IMR-90 (cell line): ENCODE data around the gene DOK4. TPM values are rescaled to one million over a fixed set of nuclear protein-coding genes. Genes with fewer than 3 reads are reported as not detected.

Experiments used
- ATAC-seq: fragments of 200-7000 bp; cut with Tn5 transposase; 2 replicates; pipeline ENCODE4 v1.9.1; 2020; ENCODE audit warnings: low read depth, mild to moderate bottlenecking, moderate library complexity
- BruUV-seq: library from RNA; stranded (reverse); fragments of 400-500 nt; replicated peaks from 2 replicates; lab custom pipeline; 2021; lab: Mats Ljungman, UMichigan
- CTCF ChIA-PET: fragments of 300-600 bp; formaldehyde crosslinking; extraction: SDS; loops from one replicate; lab custom pipeline; 2021; ENCODE audit warnings: antibody characterized with exemption; lab: Yijun Ruan, JAX
- POLR2A ChIA-PET: fragments of 300-600 bp; sonication (Branson Sonifier 250); formaldehyde crosslinking; loops from one replicate; lab custom pipeline; 2022; ENCODE audit warnings: antibody characterized with exemption; ENCODE audit not compliant: unreplicated experiment; lab: Charles Lee
- DNase-seq: peaks from one replicate; pipeline ENCODE4 v3.0.0; 2013
- H2AFZ ChIP-seq: replicated peaks from 2 replicates; pipeline ENCODE3; 2013; ENCODE audit warnings: low read length, mild to moderate bottlenecking; ENCODE audit not compliant: poor library complexity
- H2AK5ac ChIP-seq: 2 replicates; pipeline ENCODE4 v1.6.1; 2013; ENCODE audit warnings: low read depth, low read length, inconsistent platforms
- H2AK9ac ChIP-seq: replicated peaks from 2 replicates; pipeline ENCODE3; 2013; ENCODE audit warnings: mild to moderate bottlenecking, low read depth, low read length, moderate library complexity; ENCODE audit not compliant: poor library complexity
- H2BK120ac ChIP-seq: 2 replicates; pipeline ENCODE4 v1.6.1; 2013; ENCODE audit warnings: low read depth, low read length, inconsistent platforms
- H2BK15ac ChIP-seq: 3 replicates; pipeline ENCODE4 v1.6.1; 2013; ENCODE audit warnings: low read depth, low read length, inconsistent platforms
- H2BK20ac ChIP-seq: 2 replicates; pipeline ENCODE4 v1.6.1; 2013; ENCODE audit warnings: low read depth, mild to moderate bottlenecking, inconsistent platforms, low read length, moderate library complexity
- H2BK5ac ChIP-seq: 2 replicates; pipeline ENCODE4 v1.6.1; 2013; ENCODE audit warnings: mild to moderate bottlenecking, low read depth, low read length, inconsistent platforms; ENCODE audit not compliant: poor library complexity, severe bottlenecking
- H3K14ac ChIP-seq: replicated peaks from 2 replicates; pipeline ENCODE4 v1.6.1; 2013; ENCODE audit warnings: low read depth, low read length, inconsistent platforms
- H3K18ac ChIP-seq: 2 replicates; pipeline ENCODE4 v1.6.1; 2013; ENCODE audit warnings: low read depth, low read length, control low read depth
- H3K23ac ChIP-seq: 2 replicates; pipeline ENCODE4 v1.6.1; 2013; ENCODE audit warnings: low read depth, low read length, inconsistent platforms
- H3K27ac ChIP-seq: 2 replicates; pipeline ENCODE4 v1.5.1; 2013; ENCODE audit warnings: mild to moderate bottlenecking, control low read depth, low read length; ENCODE audit not compliant: insufficient read depth
- H3K27me3 ChIP-seq: 2 replicates; pipeline ENCODE4 v1.6.1; 2013; ENCODE audit warnings: low read length; ENCODE audit not compliant: control insufficient read depth, insufficient read depth
- H3K36me3 ChIP-seq: 2 replicates; pipeline ENCODE4 v1.6.1; 2013; ENCODE audit warnings: low read length, mixed read lengths; ENCODE audit not compliant: control insufficient read depth, insufficient read depth
- H3K4ac ChIP-seq: 2 replicates; pipeline ENCODE4 v1.6.1; 2013; ENCODE audit warnings: low read depth, low read length, inconsistent platforms
- H3K4me1 ChIP-seq: 2 replicates; pipeline ENCODE4 v1.6.1; 2013; ENCODE audit warnings: low read length, mixed read lengths; ENCODE audit not compliant: control insufficient read depth, insufficient read depth
- H3K4me2 ChIP-seq: 2 replicates; pipeline ENCODE4 v1.6.1; 2013; ENCODE audit warnings: low read depth, mild to moderate bottlenecking, control low read depth, low read length, moderate library complexity
- H3K4me3 ChIP-seq: 2 replicates; pipeline ENCODE4 v1.5.1; 2013; ENCODE audit warnings: low read depth, mild to moderate bottlenecking, control low read depth, low read length, moderate library complexity; ENCODE audit not compliant: insufficient read depth
- H3K56ac ChIP-seq: 2 replicates; pipeline ENCODE4 v1.6.1; 2013; ENCODE audit warnings: low read length, inconsistent platforms; ENCODE audit not compliant: insufficient read depth; ENCODE audit errors: extremely low read depth
- H3K79me1 ChIP-seq, 2 experiments: 2 replicates each; pipeline ENCODE4 v1.6.1; 2013; ENCODE audit warnings: low read length in 2 of 2, inconsistent platforms in 1 of 2, low read depth in 1 of 2
- H3K9ac ChIP-seq: 2 replicates; pipeline ENCODE4 v1.6.1; 2013; ENCODE audit warnings: low read depth, low read length, control low read depth
- H3K9me1 ChIP-seq: 2 replicates; pipeline ENCODE4 v1.6.1; 2013; ENCODE audit warnings: low read length, inconsistent platforms; ENCODE audit not compliant: insufficient read depth
- H3K9me3 ChIP-seq: 2 replicates; pipeline ENCODE4 v1.6.1; 2013; ENCODE audit warnings: low read length; ENCODE audit not compliant: control insufficient read depth, insufficient read depth
- H4K20me1 ChIP-seq: 2 replicates; pipeline ENCODE4 v1.6.1; 2013; ENCODE audit warnings: low read length, inconsistent platforms; ENCODE audit not compliant: insufficient read depth
- H4K5ac ChIP-seq: 2 replicates; pipeline ENCODE4 v1.6.1; 2013; ENCODE audit warnings: mild to moderate bottlenecking, low read depth, low read length, control low read depth
- H4K8ac ChIP-seq, 2 experiments: 2 replicates each; pipeline ENCODE4 v1.6.1; 2013; ENCODE audit warnings: low read depth in 2 of 2, low read length in 2 of 2, control low read depth in 1 of 2, inconsistent platforms in 1 of 2
- H4K91ac ChIP-seq: 2 replicates; pipeline ENCODE4 v1.6.1; 2013; ENCODE audit warnings: low read depth, low read length, inconsistent platforms; ENCODE audit not compliant: insufficient read depth
- FOS ChIP-seq: fragments of 150-350 bp; IDR thresholded peaks from 2 replicates; pipeline ENCODE4 v1.6.1; 2016; ENCODE audit warnings: low read depth, low read length
- MAZ ChIP-seq: IDR thresholded peaks from 2 replicates; pipeline ENCODE4 v1.6.1; 2012; ENCODE audit warnings: low read depth, mild to moderate bottlenecking, low read length, improper control_type of control experiment, moderate library complexity, borderline replicate concordance
- MXI1 ChIP-seq: IDR thresholded peaks from 2 replicates; pipeline ENCODE4 v1.6.1; 2012; ENCODE audit warnings: low read depth, mild to moderate bottlenecking, low read length, moderate library complexity, borderline replicate concordance
- POLR2A ChIP-seq: IDR thresholded peaks from 2 replicates; pipeline ENCODE4 v1.6.1; 2012; ENCODE audit warnings: mild to moderate bottlenecking, low read depth, low read length
- RAD21 ChIP-seq: IDR thresholded peaks from 2 replicates; pipeline ENCODE4 v1.6.1; 2012; ENCODE audit warnings: low read length, improper control_type of control experiment
- RFX5 ChIP-seq: IDR thresholded peaks from 2 replicates; pipeline ENCODE4 v1.8.0; 2012; ENCODE audit warnings: low read depth, mild to moderate bottlenecking, low read length, moderate library complexity
- WGBS, 2 experiments: methylation state at CpG; one replicate each; pipeline versions ENCODE4 v1.1.5 to v1.1.7; 2013; ENCODE audit warnings: missing lambda C conversion rate in 2 of 2; ENCODE audit not compliant: insufficient read length in 1 of 2; ENCODE audit errors: extremely low coverage in 2 of 2; 5-methylcytosine and 5-hydroxymethylcytosine counted together
- dilution Hi-C: fragments of 300-500 bp; cut with HindIII; formaldehyde crosslinking; loops from one replicate; pipeline ENCODE4 v1.14.3; 2018; ENCODE audit warnings: low sequenced_read_pairs; ENCODE audit not compliant: unreplicated experiment
- in situ Hi-C: fragments of 300-500 bp; cut with MboI; formaldehyde crosslinking; loops from 3 replicates; pipeline ENCODE4 v1.14.3; 2019; ENCODE audit warnings: low sequenced_read_pairs, inconsistent platforms, mixed read lengths
- intact Hi-C: fragments of 100-400 bp; cut with micrococcal nuclease; formaldehyde crosslinking; loops from 2 replicates; pipeline ENCODE4 v1.10.0; 2022
- polyA plus RNA-seq, 3 experiments: library from polyadenylated mRNA; depleted of rRNA; stranded (reverse); fragments of >200 nt; gene quantifications; 2 replicates each; pipeline ENCODE4 v1.2.3, GENCODE V29; 2012; ENCODE audit warnings: low replicate concordance in 1 of 3
- total RNA-seq: library from RNA; depleted of rRNA; stranded (reverse); fragments of >200 nt; gene quantifications from 2 replicates; pipeline ENCODE4 v1.2.3, GENCODE V29; 2012
- TF ChIP-seq, protein P1 (sequence below): conservative IDR thresholded peaks from 2 replicates; pipeline ENCODE4 v1.5.1; 2012; ENCODE audit warnings: mild to moderate bottlenecking, low read depth, low read length, improper control_type of control experiment
- TF ChIP-seq, protein P2 (sequence below): fragments of 150-350 bp; IDR thresholded peaks from 2 replicates; pipeline ENCODE4 v1.6.1; 2016; ENCODE audit warnings: low read depth, mild to moderate bottlenecking, low read length, moderate library complexity, borderline replicate concordance
- TF ChIP-seq, protein P3 (sequence below): fragments of 150-350 bp; IDR thresholded peaks from 2 replicates; pipeline ENCODE4 v1.6.1; 2017; ENCODE audit warnings: mild to moderate bottlenecking, antibody characterized with exemption, low read length, low read depth

The DOK4 gene
- total and polyA plus RNA-seq, 2 of the 4 experiments (the other 2 are of a cell fraction), result 22.0 to 25.9 TPM

DNA sequence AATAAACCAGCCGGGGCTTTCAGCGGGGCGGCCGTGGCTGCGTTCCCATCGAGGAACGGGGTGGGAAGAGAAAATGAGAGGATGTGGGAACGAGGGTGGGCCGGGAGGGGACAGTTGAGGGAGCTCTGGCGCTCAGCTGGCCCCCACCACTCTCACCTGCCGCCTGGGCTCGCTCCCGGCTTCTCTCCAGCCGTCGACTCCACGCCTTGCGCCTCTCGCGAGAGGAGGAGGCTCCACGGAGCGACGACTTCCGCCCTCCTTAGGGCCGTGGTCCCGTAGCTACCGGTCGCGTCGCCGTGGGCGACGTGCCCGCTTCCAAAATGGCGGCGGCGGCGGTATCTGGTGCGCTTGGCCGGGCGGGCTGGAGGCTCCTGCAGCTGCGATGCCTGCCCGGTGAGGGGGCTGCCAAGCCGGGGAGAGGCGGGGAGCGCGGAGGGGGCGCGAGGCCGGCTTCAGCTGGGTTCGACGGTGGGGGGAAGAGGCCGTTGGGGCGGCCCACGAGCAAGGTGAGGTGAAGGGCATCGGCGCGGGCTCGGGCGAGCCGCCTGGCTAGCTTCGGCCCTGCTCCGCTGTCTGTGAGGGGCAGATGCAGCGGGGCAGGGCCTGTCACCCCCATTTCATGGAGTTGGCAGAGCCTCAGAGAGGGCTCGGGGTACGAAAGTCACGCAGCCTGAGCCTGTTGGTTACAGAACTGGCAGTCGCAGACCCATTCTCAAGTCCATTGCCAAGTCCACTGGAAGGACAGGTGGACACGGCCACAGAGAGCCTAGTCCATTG is 38.9 kb downstream of the DOK4 start, which contains the start of the genes CIAPIN1 and COQ9:
Gene CIAPIN1, minus strand, starts transcription at position 200 of the 777 bp plus-strand sequence. CDS start 6,457 bp downstream, outside the sequence.
Gene COQ9, plus strand, starts transcription at position 294 of the 777 bp plus-strand sequence. Its CDS starts 27 bp downstream, at position 321.
- Histone ChIP-seq H4K91ac (peak within 1 kb of the TSS; percentile 64), H2BK20ac (no peak within 1 kb of the TSS), H3K36me3 (peaks cover 2% of the 10 kb centered on the region), H3K9me1 (0 out of 2 replicates have a peak, but pooled peaks cover 3% of the 10 kb centered on the region), H3K14ac (peak within 1 kb of the TSS; percentile 70), H3K4me3 (peak within 1 kb of the TSS; percentile 95), H3K4me2 (peak within 1 kb of the TSS; percentile 98), H3K4ac (peak within 1 kb of the TSS; percentile 68), H3K79me1 (peaks cover 40 to 59% of the 10 kb centered on the region in 2 experiments), H2BK120ac (no peak within 1 kb of the TSS), H3K27ac (peak within 1 kb of the TSS; percentile 71), H4K20me1 (no peaks in the 10 kb centered on the region), H3K9ac (peak within 1 kb of the TSS; percentile 96), H4K5ac (peak within 1 kb of the TSS; percentile 87), H3K23ac (peak within 1 kb of the TSS; percentile 80), H2AK5ac (peak within 1 kb of the TSS; percentile 71), H2AFZ (peak within 1 kb of the TSS; percentile 97), H3K4me1 (peaks cover 3% of the 10 kb centered on the region), H3K27me3 (no peaks in the 10 kb centered on the region), H2BK5ac (peak within 1 kb of the TSS; percentile 3), H3K56ac (peak within 1 kb of the TSS; percentile 39), H4K8ac (peak within 1 kb of the TSS; percentile 89 to 92), H2AK9ac (peak within 1 kb of the TSS; percentile 97), H3K18ac (no peak within 1 kb of the TSS), H2BK15ac (no peak within 1 kb of the TSS), H3K9me3 (no peaks in the 10 kb centered on the region)
- in situ Hi-C loops, result no loop called here
- intact Hi-C loops, result no loop called here
- ChIA-PET CTCF (interaction anchor here (0.8 kb wide), 1 partner anchor 14 kb away, joined by 3 read pairs; no protein-coding TSS in a partner anchor), POLR2A (interaction anchor here (0.6 kb wide), 2 partner anchors 119 to 199 kb away, joined by 6 to 20 read pairs; no protein-coding TSS in a partner anchor)
- 0% methylated on average over 18 of the region's 68 CpGs; no CpG with 5 or more reads in 1 of the 2 experiments for WGBS, 2 experiments
- DNase-seq, result peak; percentile 91
- ATAC-seq, result peak; percentile 99
- dilution Hi-C loops, result no loop called here
- peak; percentile 91 for TF ChIP-seq MXI1
- TF ChIP-seq, protein P1, sequence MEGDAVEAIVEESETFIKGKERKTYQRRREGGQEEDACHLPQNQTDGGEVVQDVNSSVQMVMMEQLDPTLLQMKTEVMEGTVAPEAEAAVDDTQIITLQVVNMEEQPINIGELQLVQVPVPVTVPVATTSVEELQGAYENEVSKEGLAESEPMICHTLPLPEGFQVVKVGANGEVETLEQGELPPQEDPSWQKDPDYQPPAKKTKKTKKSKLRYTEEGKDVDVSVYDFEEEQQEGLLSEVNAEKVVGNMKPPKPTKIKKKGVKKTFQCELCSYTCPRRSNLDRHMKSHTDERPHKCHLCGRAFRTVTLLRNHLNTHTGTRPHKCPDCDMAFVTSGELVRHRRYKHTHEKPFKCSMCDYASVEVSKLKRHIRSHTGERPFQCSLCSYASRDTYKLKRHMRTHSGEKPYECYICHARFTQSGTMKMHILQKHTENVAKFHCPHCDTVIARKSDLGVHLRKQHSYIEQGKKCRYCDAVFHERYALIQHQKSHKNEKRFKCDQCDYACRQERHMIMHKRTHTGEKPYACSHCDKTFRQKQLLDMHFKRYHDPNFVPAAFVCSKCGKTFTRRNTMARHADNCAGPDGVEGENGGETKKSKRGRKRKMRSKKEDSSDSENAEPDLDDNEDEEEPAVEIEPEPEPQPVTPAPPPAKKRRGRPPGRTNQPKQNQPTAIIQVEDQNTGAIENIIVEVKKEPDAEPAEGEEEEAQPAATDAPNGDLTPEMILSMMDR, result 0 out of 2 replicates have a peak, but pooled peaks have one; percentile 7
- TF ChIP-seq MAZ, result peak; percentile 37; the same call in 1 of the 2 replicates
- no peak for TF ChIP-seq RFX5
- no peak for TF ChIP-seq FOS
- TF ChIP-seq RAD21, result no peak
- TF ChIP-seq POLR2A, result peak; percentile 72
- TF ChIP-seq, protein P2, sequence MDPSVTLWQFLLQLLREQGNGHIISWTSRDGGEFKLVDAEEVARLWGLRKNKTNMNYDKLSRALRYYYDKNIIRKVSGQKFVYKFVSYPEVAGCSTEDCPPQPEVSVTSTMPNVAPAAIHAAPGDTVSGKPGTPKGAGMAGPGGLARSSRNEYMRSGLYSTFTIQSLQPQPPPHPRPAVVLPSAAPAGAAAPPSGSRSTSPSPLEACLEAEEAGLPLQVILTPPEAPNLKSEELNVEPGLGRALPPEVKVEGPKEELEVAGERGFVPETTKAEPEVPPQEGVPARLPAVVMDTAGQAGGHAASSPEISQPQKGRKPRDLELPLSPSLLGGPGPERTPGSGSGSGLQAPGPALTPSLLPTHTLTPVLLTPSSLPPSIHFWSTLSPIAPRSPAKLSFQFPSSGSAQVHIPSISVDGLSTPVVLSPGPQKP, result no peak
- TF ChIP-seq, protein P3, sequence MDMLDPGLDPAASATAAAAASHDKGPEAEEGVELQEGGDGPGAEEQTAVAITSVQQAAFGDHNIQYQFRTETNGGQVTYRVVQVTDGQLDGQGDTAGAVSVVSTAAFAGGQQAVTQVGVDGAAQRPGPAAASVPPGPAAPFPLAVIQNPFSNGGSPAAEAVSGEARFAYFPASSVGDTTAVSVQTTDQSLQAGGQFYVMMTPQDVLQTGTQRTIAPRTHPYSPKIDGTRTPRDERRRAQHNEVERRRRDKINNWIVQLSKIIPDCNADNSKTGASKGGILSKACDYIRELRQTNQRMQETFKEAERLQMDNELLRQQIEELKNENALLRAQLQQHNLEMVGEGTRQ, result peak; percentile 22; the same call in 1 of the 2 replicates
- BruUV-seq, result no TSS peak
